HL-60 (cell line): Measurements from ENCODE around the gene SMG6.

Source experiments
- DNase-seq, 2 experiments: peaks; one replicate each; pipeline ENCODE4 v3.0.0-alpha.2; 2010 to 2020; ENCODE audit warnings: low read depth in 1 of 2, low spot score in 1 of 2
- H3K27ac ChIP-seq: fragments of 250-450 bp; sonication (Bioruptor Pico); replicated peaks from 2 replicates; pipeline ENCODE4 v1.5.1; 2020; ENCODE audit warnings: mild to moderate bottlenecking, moderate library complexity
- H3K27me3 ChIP-seq: fragments of 250-450 bp; sonication (Bioruptor Pico); 2 replicates; pipeline ENCODE4 v1.5.1; 2021; ENCODE audit warnings: mild to moderate bottlenecking, moderate library complexity; ENCODE audit not compliant: insufficient read depth, poor library complexity, severe bottlenecking
- H3K4me3 ChIP-seq: replicated peaks from 2 replicates; pipeline ENCODE4 v1.5.1; 2011; ENCODE audit warnings: mild to moderate bottlenecking, control low read depth, low read length; ENCODE audit not compliant: insufficient read depth
- GABPA ChIP-seq: IDR thresholded peaks from 2 replicates; pipeline ENCODE4 v1.6.1; 2012; ENCODE audit warnings: low read depth
- POLR2AphosphoS5 ChIP-seq: IDR thresholded peaks from 2 replicates; pipeline ENCODE4 v1.6.1; 2012; ENCODE audit warnings: low read depth
- SPI1 ChIP-seq: IDR thresholded peaks from 2 replicates; pipeline ENCODE4 v1.6.1; 2012; ENCODE audit warnings: low read depth, mild to moderate bottlenecking, borderline replicate concordance
- TF ChIP-seq, protein P1 (sequence below): IDR thresholded peaks from one replicate; pipeline ENCODE4 v1.5.1; 2011; ENCODE audit warnings: low read length, control low read depth, inconsistent platforms; ENCODE audit not compliant: insufficient read depth
- TF ChIP-seq, protein P2 (sequence below): IDR thresholded peaks from 2 replicates; pipeline ENCODE4 v1.6.1; 2012; ENCODE audit warnings: low read depth; ENCODE audit not compliant: insufficient replicate concordance

The SMG6 gene

GRCh38 chr17:2090804-2091534, 212.6 kb downstream of the SMG6 start:
- no peak overlapping the region for H3K4me3 ChIP-seq
- DNase-seq, result no peak
- H3K27me3 ChIP-seq, result no peaks in the 10 kb centered on the region
- H3K27ac ChIP-seq, result no peak overlapping the region
- TF ChIP-seq, protein P1, sequence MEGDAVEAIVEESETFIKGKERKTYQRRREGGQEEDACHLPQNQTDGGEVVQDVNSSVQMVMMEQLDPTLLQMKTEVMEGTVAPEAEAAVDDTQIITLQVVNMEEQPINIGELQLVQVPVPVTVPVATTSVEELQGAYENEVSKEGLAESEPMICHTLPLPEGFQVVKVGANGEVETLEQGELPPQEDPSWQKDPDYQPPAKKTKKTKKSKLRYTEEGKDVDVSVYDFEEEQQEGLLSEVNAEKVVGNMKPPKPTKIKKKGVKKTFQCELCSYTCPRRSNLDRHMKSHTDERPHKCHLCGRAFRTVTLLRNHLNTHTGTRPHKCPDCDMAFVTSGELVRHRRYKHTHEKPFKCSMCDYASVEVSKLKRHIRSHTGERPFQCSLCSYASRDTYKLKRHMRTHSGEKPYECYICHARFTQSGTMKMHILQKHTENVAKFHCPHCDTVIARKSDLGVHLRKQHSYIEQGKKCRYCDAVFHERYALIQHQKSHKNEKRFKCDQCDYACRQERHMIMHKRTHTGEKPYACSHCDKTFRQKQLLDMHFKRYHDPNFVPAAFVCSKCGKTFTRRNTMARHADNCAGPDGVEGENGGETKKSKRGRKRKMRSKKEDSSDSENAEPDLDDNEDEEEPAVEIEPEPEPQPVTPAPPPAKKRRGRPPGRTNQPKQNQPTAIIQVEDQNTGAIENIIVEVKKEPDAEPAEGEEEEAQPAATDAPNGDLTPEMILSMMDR, result no peak
- TF ChIP-seq GABPA (no peak), POLR2AphosphoS5 (no peak), SPI1 (no peak)
- TF ChIP-seq, protein P2, sequence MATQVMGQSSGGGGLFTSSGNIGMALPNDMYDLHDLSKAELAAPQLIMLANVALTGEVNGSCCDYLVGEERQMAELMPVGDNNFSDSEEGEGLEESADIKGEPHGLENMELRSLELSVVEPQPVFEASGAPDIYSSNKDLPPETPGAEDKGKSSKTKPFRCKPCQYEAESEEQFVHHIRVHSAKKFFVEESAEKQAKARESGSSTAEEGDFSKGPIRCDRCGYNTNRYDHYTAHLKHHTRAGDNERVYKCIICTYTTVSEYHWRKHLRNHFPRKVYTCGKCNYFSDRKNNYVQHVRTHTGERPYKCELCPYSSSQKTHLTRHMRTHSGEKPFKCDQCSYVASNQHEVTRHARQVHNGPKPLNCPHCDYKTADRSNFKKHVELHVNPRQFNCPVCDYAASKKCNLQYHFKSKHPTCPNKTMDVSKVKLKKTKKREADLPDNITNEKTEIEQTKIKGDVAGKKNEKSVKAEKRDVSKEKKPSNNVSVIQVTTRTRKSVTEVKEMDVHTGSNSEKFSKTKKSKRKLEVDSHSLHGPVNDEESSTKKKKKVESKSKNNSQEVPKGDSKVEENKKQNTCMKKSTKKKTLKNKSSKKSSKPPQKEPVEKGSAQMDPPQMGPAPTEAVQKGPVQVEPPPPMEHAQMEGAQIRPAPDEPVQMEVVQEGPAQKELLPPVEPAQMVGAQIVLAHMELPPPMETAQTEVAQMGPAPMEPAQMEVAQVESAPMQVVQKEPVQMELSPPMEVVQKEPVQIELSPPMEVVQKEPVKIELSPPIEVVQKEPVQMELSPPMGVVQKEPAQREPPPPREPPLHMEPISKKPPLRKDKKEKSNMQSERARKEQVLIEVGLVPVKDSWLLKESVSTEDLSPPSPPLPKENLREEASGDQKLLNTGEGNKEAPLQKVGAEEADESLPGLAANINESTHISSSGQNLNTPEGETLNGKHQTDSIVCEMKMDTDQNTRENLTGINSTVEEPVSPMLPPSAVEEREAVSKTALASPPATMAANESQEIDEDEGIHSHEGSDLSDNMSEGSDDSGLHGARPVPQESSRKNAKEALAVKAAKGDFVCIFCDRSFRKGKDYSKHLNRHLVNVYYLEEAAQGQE, result no peak

DNA sequence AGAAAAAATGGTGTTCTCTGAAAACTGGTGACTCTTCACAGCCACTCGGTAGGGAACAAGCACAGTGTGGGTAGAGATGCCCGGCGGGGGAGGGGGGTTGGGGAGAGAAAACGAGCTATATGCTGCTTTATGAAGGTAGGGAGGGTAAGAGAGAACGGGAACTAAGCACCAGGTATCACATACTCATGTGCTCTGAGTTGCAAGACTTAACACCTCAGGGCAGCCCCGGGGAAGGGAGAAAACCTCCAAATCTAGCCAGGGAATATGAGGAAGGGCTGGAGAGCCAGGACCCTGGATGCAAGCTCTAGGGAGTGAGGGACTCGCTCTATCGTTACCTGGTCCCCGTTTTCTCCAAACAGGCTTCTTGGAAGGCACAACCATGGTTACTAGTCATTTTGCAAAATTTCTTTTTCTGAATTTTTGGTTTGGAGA, 213.4 kb downstream of the SMG6 start:
- Histone ChIP-seq H3K27ac (no peak overlapping the region), H3K4me3 (no peak overlapping the region), H3K27me3 (no peaks in the 10 kb centered on the region)
- no peak for DNase-seq
- TF ChIP-seq POLR2AphosphoS5 (no peak), GABPA (no peak), SPI1 (no peak)
- TF ChIP-seq, protein P2, result no peak
- TF ChIP-seq, protein P1, result no peak

- H3K27ac ChIP-seq, result no peak overlapping the region
- no peak for TF ChIP-seq GABPA
- no peak for TF ChIP-seq SPI1
- TF ChIP-seq, protein P2, result no peak
- TF ChIP-seq, protein P1, result no peak
- H3K4me3 ChIP-seq, result no peak overlapping the region
- no peaks in the 10 kb centered on the region for H3K27me3 ChIP-seq
- no peak for DNase-seq
Measured at GRCh38 chr17:2089021-2089422, 214.6 kb downstream of the SMG6 start.
